HepG2 (cell line): ENCODE measurements around the gene PCYOX1L. TPM values are rescaled to one million over a fixed set of nuclear protein-coding genes. Genes with fewer than 3 reads are reported as not detected.

Experiments
- DZIP1 ChIP-seq: sonication (generic); formaldehyde crosslinking; IDR thresholded peaks from 2 replicates; pipeline ENCODE4 v1.5.0; 2020; ENCODE audit warnings: mild to moderate bottlenecking, missing genetic modification reagents
- HNF4G ChIP-seq, 2 experiments: sonication (generic) in 1 of 2; formaldehyde crosslinking in 1 of 2; IDR thresholded peaks; 2 replicates each; pipeline versions ENCODE4 v1.4.0 to v1.6.1; 2011 to 2020; ENCODE audit warnings: borderline replicate concordance in 2 of 2, low read depth in 2 of 2, mild to moderate bottlenecking in 2 of 2, low read length in 1 of 2, missing genetic modification reagents in 1 of 2, moderate library complexity in 1 of 2
- HNRNPLL ChIP-seq: fragments of 200-400 bp; formaldehyde crosslinking; IDR thresholded peaks from 2 replicates; pipeline ENCODE4 v1.6.1; 2017; ENCODE audit warnings: mild to moderate bottlenecking, low read depth, low read length; ENCODE audit not compliant: poor library complexity, severe bottlenecking
- HOXD1 ChIP-seq: sonication (generic); formaldehyde crosslinking; IDR thresholded peaks from 2 replicates; pipeline ENCODE4 v1.5.0; 2020; ENCODE audit warnings: missing genetic modification reagents
- MED1 ChIP-seq: sonication (generic); formaldehyde crosslinking; IDR thresholded peaks from 2 replicates; pipeline ENCODE4 v1.4.0; 2020; ENCODE audit warnings: missing genetic modification reagents
- SP5 ChIP-seq: IDR thresholded peaks from 2 replicates; pipeline ENCODE4 v1.6.1; 2016; ENCODE audit warnings: low read depth, borderline replicate concordance
- THAP9 ChIP-seq: sonication (generic); formaldehyde crosslinking; IDR thresholded peaks from 2 replicates; pipeline ENCODE4; 2020; ENCODE audit warnings: missing genetic modification reagents, mild to moderate bottlenecking, borderline replicate concordance
- ZNF619 ChIP-seq: sonication (generic); formaldehyde crosslinking; IDR thresholded peaks from 2 replicates; pipeline ENCODE4 v1.4.0; 2020; ENCODE audit warnings: mild to moderate bottlenecking, missing genetic modification reagents
- ZNF687 ChIP-seq: sonication (generic); formaldehyde crosslinking; IDR thresholded peaks from 2 replicates; pipeline ENCODE4 v1.5.1; 2020; ENCODE audit warnings: mild to moderate bottlenecking, missing genetic modification reagents, moderate library complexity
- ZNF749 ChIP-seq: sonication (generic); formaldehyde crosslinking; IDR thresholded peaks from 2 replicates; pipeline ENCODE4 v1.8.0; 2022; ENCODE audit warnings: mild to moderate bottlenecking, missing genetic modification reagents, moderate library complexity, borderline replicate concordance
- ZNF772 ChIP-seq: sonication (generic); formaldehyde crosslinking; IDR thresholded peaks from 2 replicates; pipeline ENCODE4 v1.5.0; 2020; ENCODE audit warnings: mild to moderate bottlenecking, missing genetic modification reagents
- ZNF777 ChIP-seq: sonication (generic); formaldehyde crosslinking; IDR thresholded peaks from 2 replicates; pipeline ENCODE4 v1.4.0; 2020; ENCODE audit warnings: missing genetic modification reagents
- polyA plus RNA-seq, 8 experiments: library from polyadenylated mRNA; depleted of rRNA in 3 of 8; stranded (reverse) in 7 of 8; unstranded in 1 of 8; fragments of >200 nt; fragmentation: Illumina TruSeq in 4 of 8; extraction: Trizol in 4 of 8; gene quantifications; 2 replicates each; pipeline versions ENCODE4 v1.2.1 to v1.2.3, GENCODE V29; 2011 to 2016; ENCODE audit warnings: low read depth in 4 of 8, missing spikeins in 1 of 8, mixed read lengths in 1 of 8; ENCODE audit not compliant: insufficient read depth in 1 of 8
- total RNA-seq, 5 experiments: library from RNA; depleted of rRNA; stranded (reverse); fragments of >200 nt; fragmentation: Illumina TruSeq; extraction: Trizol; gene quantifications; 2 replicates each; pipeline ENCODE4 v1.2.3, GENCODE V29; 2016; ENCODE audit warnings: low read depth in 1 of 5

The PCYOX1L gene
- total and polyA plus RNA-seq, 2 of the 13 experiments (the other 11 are each of a cell fraction or from before 2014, with no cell fraction given) = 1.00 to 3.7 TPM

GRCh38 chr5:149357370-149358293, at the start of gene PCYOX1L (continued):
- peak; percentile 88 for TF ChIP-seq ZNF687
- TF ChIP-seq HNRNPLL = peak; percentile 47
- TF ChIP-seq ZNF619 (CRISPR knock-in tag) = no peak
- peak; percentile 42; the same call in 1 of the 2 replicates for TF ChIP-seq MED1
- 0 out of 2 replicates have a peak, but pooled peaks have one; percentile 34 for TF ChIP-seq ZNF777 (CRISPR knock-in tag)
- TF ChIP-seq THAP9 = 0 out of 2 replicates have a peak, but pooled peaks have one; percentile 54
- no peak for TF ChIP-seq HNF4G (IDR thresholded peaks at IDR 0.05; ENCODE audit: borderline replicate concordance, low read depth, low read length)
- TF ChIP-seq HNF4G (CRISPR knock-in tag; IDR thresholded peaks at IDR 0.05; ENCODE audit: borderline replicate concordance, low read depth) = peak; percentile 67; the same call in 1 of the 2 replicates
- TF ChIP-seq ZNF772 (CRISPR knock-in tag) = peak; percentile 72; the same call in 1 of the 2 replicates
- 0 out of 2 replicates have a peak, but pooled peaks have one; percentile 50 for TF ChIP-seq HOXD1 (CRISPR knock-in tag)
- peak; percentile 34; the same call in 1 of the 2 replicates for TF ChIP-seq SP5 (CRISPR knock-in tag)
- 0 out of 2 replicates have a peak, but pooled peaks have one; percentile 64 for TF ChIP-seq DZIP1 (CRISPR knock-in tag)
- no peak for TF ChIP-seq ZNF749 (CRISPR knock-in tag)
